ENCODE data around the gene TRPV4.

The TRPV4 gene

GRCh38 chr12:109762071-109762672 is 71.0 kb downstream of the TRPV4 start:
- DNase-seq (ENCODE audit: low spot score), result no peak

- no peak for DNase-seq (ENCODE audit: low spot score)
These were observed 72.0 kb downstream of the TRPV4 start for GRCh38 chr12:109760930-109761921.

GRCh38 chr12:109760031-109760929 is 72.9 kb downstream of the TRPV4 start:
- DNase-seq (ENCODE audit: low spot score), result no peak

- no peak for DNase-seq (ENCODE audit: low spot score)
These were observed 73.6 kb downstream of the TRPV4 start for GRCh38 chr12:109759595-109759994.

GRCh38 chr12:109758426-109759420 is 74.5 kb downstream of the TRPV4 start:
- no peak for DNase-seq (ENCODE audit: low spot score)

- DNase-seq (ENCODE audit: low spot score), result no peak
These were observed 75.4 kb downstream of the TRPV4 start for GRCh38 chr12:109757671-109758265.

GRCh38 chr12:109756457-109756856 is 76.7 kb downstream of the TRPV4 start:
- DNase-seq (ENCODE audit: low spot score), result no peak

GRCh38 chr12:109753959-109754358 is 79.2 kb downstream of the TRPV4 start:
- no peak for DNase-seq (ENCODE audit: low spot score)

- no peak for DNase-seq (ENCODE audit: low spot score)
These were observed 80.2 kb downstream of the TRPV4 start for GRCh38 chr12:109753054-109753401.

GRCh38 chr12:109752117-109753053 is 80.8 kb downstream of the TRPV4 start:
- DNase-seq (ENCODE audit: low spot score), result no peak

- DNase-seq (ENCODE audit: low spot score), result no peak
These were observed 87.9 kb downstream of the TRPV4 start for GRCh38 chr12:109744986-109745942.

- no peak for DNase-seq (ENCODE audit: low spot score)
These were observed 89.2 kb downstream of the TRPV4 start for GRCh38 chr12:109744026-109744425.

- no peak for DNase-seq (ENCODE audit: low spot score)
These were observed 89.9 kb downstream of the TRPV4 start for GRCh38 chr12:109743076-109743910.

- DNase-seq (ENCODE audit: low spot score), result no peak
These were observed 91.1 kb downstream of the TRPV4 start for GRCh38 chr12:109741970-109742703.

- no peak for DNase-seq (ENCODE audit: low spot score)
These were observed 91.8 kb downstream of the TRPV4 start for GRCh38 chr12:109741286-109741969.

- no peak for DNase-seq (ENCODE audit: low spot score)
These were observed 92.4 kb downstream of the TRPV4 start for GRCh38 chr12:109740694-109741245.

All from AG08395 (cell line).